GM18867 (cell line): ENCODE measurements around the gene AHNAK2.
"Not testable (repeated sequence)": the region's sequence is repeated elsewhere in the genome, so short reads cannot be mapped to it uniquely, and the experiment has no call there.

Experiments
- ATAC-seq: cut with Tn5 transposase; IDR thresholded peaks from one replicate; pipeline ENCODE4 v1.9.1; 2021; ENCODE audit warnings: mild to moderate bottlenecking, moderate library complexity; ENCODE audit not compliant: unreplicated experiment

AHNAK2 gene

DNA sequence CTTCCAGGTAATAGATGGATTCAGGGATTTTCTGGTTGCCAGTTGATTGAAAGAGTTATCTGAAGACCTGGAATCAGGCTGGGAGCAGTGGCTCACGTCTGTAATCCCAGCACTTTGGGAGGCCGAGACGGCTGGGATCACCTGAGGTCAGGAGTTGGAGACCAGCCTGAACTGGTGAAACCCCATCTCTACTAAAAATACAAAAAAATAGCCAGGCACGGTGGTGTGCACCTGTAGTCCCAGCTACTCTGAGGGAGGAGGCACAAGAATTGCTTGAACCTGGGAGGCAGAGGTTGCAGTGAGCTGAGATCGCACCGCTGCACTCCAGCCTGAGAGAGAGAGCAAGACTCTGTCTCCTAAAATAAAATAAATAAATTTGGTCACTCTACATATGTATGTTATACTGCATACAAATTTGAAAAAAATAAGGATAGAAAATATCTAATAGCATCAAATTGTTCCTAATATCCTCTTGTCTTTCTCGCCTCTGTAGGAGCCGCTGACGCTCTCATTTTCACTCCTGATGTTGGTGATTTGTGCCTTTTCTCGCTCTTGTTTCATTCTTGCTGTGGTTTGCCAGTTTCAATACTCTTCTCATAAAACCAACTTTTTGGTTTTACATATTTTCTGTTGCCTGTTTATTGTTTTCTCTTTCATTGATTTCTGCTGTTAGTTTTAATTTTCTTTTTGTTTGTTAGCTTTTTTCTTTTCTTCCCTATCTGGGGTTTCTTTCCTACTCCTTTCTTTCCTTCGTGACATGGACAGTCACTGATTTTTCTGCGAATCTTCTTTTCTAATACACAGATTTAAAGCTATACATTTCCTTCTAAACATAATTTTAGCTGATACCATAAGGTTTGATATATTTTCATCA is 77.3 kb downstream of the AHNAK2 start:
- ATAC-seq = no peak

DNA sequence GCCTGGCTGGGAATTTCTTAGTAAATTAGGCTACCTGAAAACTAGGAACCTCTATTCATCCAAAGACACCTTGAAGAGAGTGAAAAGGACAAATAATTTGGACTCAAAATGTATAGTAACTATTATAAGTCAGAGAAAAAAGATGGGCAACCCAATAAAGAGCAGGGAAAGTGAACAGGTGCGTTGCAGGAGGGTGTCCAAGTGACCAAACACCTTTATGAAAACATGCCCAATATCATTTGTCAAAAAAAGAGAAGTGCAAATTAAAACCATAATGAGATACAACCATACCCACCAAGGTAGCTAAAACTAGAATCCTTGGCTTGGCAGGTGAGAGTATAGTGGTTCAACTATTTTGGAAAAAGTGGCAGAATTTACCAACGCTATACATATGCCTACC is 78.4 kb downstream of the AHNAK2 start:
- ATAC-seq = no peak

DNA sequence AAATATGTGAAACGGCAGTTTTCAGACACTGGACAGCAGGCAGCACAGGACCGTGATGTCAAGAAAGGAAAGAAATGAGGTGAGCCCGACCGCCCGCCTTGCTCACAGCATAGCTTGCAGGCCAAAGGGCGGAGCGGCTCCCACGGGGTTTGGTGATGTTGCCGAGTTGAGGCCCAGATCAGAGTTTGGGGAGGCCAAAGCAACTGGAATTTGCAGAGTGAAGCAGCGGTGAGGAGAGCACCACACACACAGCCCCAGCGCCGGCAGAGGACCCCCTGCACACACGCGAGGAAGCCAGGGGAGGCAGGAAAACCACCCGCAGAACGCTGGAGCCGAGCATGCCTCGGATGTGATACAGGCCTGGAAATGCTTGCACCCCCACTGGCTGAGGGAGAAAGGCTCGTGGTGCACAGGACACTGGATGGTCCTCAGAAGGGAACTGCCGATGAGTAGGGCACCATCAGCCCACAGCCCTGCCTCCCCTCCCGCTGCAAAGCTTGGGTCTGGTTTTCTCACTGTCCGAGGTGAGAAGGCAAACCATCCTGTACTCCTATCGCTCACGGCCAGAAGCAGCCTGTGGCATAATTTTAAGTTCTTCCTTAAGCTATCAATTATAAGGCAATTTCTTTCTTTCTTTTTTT is 79.2 kb downstream of the AHNAK2 start:
- no peak for ATAC-seq

DNA sequence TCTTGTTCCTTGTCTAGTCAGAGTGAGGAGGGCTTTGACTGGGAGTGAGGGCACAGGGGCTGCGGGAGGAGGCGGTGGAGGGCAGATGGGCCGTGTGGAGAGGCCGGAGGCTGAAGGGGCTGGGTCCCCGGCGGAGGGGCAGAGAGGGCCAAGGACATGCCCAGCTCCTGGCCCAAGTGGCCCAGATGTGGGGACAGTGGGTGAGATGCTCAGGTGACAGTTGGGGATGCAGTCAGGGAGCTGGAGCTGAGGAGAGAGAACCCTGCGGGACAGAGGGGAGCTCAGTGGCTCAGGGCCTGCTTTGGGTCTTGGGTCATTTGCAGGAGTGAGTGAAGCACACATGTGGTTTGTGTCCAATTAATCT is 80.0 kb downstream of the AHNAK2 start:
- ATAC-seq = no peak

DNA sequence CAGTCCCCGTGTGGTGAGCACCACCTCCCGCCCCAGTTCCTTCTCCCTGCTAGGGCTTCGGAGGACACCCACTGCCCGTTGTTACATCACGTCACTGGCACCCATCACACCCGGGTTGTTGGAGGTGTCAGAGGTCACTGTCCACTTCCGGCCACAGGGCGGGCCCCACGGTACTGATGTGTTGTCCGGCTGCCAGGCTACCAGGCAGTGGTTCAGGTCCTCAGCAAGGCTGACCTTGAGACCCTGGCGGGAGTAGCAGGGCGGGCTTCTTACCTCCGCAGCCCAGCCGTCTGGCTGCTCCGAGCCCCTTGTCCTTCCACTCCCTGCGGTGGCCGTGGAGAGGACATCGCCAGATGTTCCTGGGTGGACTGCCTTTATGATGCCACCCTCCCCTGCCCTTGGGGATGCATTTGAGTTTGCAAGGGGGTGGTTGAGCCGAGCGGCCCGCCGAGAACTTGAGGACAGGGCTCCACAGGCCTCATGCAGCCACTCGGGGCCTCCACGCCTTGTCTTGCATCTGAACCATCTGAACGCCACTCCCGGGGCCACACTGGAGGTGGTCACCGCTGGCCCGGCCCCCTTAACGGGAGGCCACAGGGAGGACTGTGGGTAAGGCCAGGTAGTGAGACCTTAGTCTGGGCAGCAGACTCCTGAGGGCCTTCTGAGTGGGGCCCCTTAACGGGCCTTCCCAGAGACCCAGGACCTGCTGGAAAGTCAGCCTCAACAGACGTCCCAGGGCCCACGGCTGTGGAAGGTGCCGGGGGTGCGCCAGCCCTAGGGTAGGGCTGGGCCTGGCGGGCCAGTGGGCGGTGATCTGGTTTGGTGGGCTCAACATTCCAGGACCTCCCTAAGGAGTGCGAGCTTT is 80.6 kb downstream of the AHNAK2 start:
- no peak for ATAC-seq

DNA sequence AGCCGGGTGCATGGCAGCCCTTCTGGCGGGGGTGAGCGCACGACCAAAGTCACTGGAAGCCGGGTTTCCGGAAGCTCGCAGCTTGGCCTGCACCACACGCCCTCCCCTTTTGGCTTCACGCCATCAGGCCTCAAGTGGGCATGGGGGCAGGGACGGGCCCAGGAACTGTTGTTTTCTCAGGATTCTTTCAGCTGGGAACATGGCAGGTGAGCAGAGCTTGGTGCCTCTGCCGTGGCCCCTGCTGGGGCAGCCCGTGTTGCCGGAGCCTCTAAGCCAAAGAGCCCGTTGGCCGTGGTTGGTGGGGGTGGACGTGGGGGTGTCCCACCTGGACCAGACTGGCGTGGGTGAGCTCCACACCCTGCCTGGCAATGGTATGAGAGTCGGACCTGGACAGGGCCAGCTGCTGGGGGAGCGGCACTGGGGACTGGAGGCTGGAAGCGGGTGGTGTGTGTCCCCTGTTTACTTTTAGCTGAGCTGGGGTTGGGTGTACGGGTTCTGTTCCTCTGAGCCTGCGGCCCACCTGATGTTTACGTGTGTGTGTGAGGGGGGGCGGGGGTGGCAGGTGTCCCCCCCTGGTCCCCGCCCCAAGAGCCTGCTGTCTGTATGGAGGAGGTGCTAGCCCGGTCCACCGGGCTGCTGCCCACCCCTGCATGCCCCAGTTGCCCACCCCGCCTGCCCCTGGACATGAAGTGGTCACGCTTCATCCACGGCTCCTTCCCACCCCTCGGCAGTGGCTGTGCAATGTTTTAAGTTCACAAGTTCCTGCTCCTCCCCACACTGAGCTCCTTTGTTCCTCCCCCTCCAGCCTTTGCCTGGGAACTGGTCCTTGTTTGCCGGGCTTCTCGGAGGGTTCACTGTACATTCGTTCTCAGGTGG is 82.2 kb downstream of the AHNAK2 start:
- no peak for ATAC-seq

DNA sequence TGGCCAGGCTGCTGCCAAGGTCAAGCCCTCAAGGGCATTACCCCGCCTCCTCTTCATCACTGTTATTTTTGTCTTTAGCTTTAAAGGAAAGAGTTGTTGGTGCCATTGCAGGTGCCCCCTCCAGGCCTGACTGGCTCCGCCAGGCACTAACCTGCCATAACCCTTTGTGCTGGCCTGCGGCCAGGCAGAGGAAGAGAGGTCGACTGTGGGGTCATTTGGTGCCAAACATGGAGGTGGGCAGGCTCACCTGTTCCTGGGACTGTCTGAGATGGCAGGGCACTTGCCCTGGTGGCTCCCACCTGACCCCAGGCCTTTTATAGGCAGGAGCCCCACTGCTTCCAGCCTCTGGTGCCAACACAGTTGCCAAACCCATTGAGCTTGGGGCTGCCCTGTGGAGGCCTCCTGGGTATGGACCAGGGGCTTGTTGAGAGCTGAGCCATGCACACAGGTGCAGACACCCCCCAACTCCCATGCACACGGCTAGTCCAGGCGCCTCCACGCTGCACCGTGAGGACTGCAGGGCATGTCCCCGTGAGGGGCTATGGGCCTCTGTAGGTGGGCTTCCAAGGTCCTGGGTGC is 82.9 kb downstream of the AHNAK2 start:
- no peak for ATAC-seq

DNA sequence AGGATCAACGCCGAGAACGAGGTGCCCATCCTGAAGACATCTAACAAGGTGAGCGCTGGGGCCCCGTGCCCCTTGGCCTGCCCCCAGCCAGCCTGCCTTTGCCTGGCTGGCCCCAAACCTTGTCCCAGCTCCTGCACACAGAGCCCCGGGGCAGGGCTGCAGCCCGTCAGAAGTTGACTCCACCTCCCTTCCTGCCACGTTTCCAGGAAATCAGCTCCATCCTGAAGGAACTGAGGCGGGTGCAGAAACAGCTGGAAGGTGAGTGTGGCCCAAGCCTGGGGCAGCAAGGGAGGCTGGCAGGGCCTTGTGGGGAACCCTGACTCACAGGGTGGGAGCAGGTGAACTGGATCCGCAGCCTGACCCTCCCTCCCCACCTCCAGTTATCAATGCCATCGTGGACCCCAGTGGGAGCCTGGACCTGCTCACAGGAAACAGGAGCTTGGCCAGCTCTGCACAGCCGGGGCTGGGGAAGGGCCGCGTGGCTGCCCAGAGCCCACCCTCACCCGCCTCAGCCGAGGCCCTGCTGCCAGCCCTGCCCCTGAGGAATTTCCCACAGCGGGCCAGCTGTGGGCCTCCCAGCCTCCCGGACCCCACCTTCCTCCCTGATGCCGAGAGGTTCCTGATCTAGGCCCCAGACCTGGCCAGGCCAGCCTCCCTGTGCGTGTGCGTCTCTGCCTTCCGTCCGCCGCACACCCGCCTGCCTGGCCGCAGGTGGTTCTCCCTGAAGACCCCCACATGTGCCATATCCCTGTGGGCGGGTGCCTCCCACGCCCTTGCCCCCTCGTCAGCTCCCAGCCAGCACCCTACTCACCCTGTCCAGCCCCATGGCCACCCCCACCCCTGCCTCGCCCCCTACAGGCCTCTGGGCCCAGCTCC is 83.6 kb downstream of the AHNAK2 start:
- ATAC-seq = no peak

DNA sequence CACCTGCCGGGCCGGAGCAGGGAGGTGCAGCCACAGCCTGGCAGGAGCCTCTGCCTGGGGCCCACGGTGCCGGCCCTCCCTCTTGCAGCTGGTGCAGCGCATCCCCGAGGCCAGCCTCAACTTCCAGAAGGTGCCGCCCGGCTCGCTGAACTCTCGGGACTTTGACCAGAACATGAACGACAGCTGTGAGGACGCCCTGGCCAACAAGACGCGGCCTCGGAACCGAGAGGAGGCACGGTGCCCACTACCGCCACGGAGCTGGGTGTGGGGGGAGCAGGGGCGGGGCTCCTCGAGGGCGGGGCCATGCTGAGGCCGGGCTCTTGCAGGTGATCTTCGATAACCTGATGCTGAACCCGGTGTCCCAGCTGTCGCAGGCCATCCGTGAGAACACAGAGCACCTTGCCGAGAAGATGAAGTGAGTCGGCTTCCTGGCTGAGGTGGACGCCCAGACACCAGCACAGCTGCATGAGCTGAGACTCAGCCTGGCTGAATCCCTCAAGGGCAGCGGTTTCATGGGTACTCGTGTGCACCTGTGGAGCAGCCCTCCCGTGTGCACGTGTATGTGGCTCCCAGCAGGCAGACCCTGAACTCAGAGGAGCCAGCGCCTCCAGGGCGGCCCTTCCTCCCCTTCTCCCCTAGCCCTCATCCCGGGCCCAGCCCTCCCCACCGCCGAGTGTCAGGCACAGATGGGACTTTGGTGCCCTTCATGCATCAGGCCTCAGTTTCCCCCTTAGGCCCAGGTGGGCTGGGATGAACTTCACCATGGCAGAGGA is 84.6 kb downstream of the AHNAK2 start:
- no peak for ATAC-seq

DNA sequence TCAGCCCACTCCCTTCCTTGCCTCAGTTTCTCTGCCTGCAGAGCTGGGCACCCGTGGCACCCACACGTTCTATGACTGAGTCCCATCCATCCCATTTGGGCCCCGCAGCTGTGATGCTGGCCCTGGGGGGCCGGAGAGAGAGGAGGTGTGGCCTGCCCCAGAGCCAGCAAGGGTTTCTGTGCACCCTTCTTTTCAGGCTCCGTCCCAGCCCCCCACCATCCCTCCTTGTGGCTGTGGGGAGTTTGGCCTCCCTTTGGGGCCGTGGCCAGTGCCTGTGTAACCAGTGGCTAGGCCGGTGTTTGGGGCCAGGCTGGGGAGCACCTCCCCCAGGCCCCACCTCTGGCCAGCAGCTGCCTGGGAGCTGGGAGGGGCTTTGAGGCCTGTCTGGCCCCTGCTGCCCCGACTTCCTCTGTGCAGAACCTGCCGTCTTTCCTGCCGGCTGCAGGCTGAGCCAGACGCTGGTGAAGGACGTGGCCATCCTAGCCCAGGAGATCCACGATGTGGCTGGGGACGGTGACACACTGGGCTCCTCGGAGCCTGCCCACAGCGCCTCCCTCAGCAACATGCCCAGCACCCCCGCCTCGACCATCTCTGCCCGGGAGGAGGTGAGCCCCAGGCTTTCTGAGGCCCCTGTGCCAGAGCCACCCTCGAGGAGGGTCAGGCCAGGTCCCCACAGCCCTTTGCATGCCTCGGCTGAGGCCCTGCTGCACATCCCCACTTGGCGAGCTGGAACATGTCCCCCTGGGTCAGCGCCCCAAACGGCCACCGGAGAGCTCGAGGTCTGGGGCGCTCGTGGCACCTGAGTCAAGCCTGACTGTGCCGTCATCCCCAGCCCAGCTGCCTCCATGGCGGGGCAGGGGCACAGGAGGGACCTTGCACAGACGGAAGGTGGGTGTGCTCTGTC is 85.4 kb downstream of the AHNAK2 start:
- ATAC-seq = no peak

DNA sequence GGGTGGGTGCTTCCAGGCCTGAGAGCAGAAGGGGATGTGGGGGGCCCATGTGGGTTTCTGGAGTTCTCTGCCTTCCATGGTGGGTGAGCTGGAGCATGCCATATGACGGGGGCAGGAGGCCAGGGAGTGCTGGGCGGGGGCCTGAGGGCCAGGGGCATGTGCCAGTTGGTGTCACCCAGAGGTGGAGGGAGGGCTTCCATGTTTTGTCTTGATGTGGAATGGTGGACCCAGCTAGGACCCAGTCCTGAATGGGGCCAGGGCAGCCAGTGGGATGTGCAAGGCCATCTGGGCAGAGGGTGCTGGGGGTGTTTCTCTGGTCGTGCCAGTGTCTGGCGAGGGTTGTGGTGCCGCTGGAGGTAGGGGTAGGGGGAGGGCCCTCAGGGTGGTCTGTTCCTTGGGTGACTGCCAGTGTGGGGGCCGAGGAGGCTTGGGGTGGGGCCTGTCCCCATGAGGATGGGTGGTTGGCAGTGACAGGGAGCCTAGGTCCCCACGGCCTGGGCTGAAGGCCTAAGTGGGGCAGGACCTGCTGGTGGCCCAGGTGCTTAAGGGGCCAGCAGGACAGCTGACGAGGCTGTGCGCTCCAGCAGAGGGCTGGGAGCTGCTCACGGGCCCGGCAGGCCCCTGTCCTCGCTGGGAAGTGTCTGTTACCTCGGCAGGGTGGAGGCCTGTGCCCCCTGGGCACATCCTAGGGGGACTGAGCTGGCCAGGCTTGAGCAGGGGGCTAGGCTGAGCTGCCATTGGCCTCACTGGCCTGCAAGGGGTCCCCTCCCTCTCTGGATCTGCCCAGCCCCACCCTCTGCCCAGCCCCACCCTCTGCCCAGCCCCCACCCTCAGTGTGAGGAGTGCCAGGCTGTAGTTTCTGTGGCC is 86.3 kb downstream of the AHNAK2 start:
- ATAC-seq = no peak

DNA sequence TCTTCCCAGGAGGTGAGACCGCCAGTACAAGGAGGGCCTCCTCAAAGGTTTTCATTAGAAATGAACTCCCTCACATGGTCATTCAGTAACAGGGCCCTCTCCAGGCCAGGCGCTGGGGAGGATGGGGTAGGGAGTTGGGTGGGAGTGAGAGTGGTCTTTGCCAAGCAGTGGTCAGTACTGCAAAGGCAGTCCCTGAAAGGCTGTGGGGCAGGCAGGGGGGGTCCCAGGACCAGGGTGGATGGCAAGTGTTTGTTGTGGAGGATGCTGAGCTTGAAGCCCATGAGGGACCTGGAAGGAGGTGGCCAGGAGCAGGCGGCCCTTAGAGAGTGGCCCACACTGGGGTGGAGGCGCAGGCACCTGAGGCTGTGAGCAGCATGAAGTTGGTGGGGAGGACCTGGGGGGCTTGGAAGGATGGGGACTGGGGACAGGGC is 87.0 kb downstream of the AHNAK2 start:
- no peak for ATAC-seq

DNA sequence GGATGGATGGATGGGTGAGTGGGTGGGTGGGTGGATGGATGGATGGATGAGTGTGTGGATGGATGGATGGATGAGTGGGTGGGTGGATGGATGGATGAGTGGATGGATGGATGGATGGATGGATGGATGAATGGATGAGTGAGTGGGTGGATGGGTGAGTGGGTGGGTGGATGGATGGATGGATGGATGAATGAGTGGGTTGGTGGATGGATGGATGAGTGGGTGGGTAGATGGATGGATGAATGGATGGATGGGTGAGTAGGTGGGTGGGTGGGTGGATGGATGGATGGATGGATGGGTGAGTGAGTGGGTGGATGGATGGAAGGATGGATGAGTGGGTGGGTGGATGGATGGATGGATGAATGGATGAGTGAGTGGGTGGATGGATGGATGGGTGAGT is 87.9 kb downstream of the AHNAK2 start:
- not testable (repeated sequence) for ATAC-seq

DNA sequence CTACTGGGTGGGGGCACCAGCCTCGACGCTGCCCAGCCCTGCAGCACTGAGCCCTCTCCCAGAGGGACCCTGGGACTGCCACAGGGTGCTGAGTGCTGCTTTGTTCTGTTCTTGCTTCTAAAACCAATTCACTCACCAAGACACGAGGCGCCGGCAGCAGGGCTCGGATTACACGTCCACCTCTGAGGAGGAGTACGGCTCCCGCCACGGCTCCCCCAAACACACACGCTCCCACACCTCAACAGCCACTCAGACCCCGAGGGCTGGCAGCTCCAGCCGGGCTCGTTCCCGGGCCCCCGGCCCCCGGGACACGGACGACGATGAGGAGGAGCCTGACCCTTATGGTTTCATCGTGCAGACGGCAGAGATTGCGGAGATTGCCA is 88.8 kb downstream of the AHNAK2 start:
- ATAC-seq = no peak

DNA sequence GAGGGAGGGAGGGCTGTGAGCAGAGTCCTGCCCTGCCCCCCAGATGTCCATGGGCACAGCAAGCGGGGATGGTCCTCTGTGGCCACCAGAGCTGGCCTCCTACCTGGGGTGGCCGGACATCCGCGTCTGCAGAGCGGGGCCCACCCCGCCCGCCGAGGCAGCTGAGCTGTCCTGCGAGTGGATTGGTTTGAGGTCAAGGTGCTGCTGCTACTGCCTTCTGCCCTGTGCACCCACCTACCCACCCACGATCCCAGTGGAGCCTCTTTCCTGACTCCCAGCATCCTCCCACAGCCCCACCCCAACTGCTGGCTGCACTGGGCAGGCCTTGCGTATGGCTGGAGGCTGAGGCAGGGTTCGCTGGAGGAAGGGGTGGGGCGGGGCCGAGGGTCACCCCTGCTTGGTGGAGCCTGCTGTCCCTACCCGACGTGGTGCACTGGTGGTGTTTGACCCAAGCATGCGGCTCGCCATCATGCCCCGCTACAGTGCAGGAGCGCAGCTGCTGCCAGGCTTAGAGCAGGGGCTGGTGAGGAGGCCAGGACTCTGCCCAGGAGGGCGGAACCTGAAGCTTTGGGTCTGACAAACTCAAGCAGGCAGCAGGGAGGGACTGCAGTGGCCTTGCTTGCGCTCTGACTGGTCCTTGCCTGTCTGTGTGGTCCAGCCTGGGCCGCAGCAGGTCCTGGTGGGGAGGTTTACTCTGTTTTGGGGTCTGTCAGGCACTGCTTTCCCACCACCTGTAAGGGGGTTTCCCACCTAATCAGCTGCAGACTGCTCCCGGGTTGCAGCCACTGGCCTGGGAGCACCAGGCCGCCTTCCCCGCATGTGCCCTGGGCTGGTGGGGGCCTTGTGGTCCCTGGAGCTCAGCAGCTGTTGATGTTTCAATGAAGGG is 89.4 kb downstream of the AHNAK2 start:
- ATAC-seq = no peak
